B cell (primary cell): ENCODE data around the gene COL4A3. TPM values are rescaled to one million over a fixed set of nuclear protein-coding genes. Genes with fewer than 3 reads are reported as not detected.

Experiments used
- ATAC-seq: fragments of 200-7000 bp; cut with Tn5 transposase; one replicate; pipeline ENCODE4 v1.10.0; 2021; ENCODE audit warnings: low read depth, mild to moderate bottlenecking, moderate number of reproducible peaks, moderate library complexity
- CTCF ChIA-PET: fragments of 350-600 bp; sonication (Branson Sonifier 250); formaldehyde crosslinking; loops from one replicate; lab custom pipeline; 2021; ENCODE audit warnings: antibody characterized with exemption, inconsistent platforms; lab: Charles Lee
- POLR2A ChIA-PET: fragments of 350-600 bp; sonication (Branson Sonifier 250); formaldehyde crosslinking; loops from one replicate; lab custom pipeline; 2021; ENCODE audit warnings: antibody characterized with exemption; lab: Charles Lee
- DNase-seq: peaks from one replicate; pipeline ENCODE4 v3.0.0; 2013
- H2AFZ ChIP-seq: 2 replicates; pipeline ENCODE4 v1.6.1; 2012; ENCODE audit warnings: mild to moderate bottlenecking, low read depth, low read length; ENCODE audit not compliant: insufficient read depth, poor library complexity, severe bottlenecking
- H3K27ac ChIP-seq, 2 donors: 1 replicate in 1 of 2; 2 replicates in 1 of 2; pipeline ENCODE4 v1.5.1; 2012 to 2013; ENCODE audit warnings: low read length in 2 of 2, mild to moderate bottlenecking in 2 of 2, moderate library complexity in 1 of 2
- H3K27me3 ChIP-seq, 4 experiments: fragments of 200-600 bp in 1 of 4; sonication (generic) in 1 of 4; replicated peaks in 1 of 4; 1 replicate in 2 of 4; 2 replicates in 2 of 4; pipeline versions ENCODE4 v1.6.1 to v1.7.0; 2013 to 2016; ENCODE audit warnings: low read length in 3 of 4, mild to moderate bottlenecking in 2 of 4, mixed read lengths in 1 of 4, moderate library complexity in 1 of 4; ENCODE audit not compliant: insufficient read depth in 4 of 4, control insufficient read depth in 3 of 4; ENCODE audit errors: control extremely low read depth in 1 of 4
- H3K36me3 ChIP-seq, 2 experiments: replicated peaks in 1 of 2; 1 replicate in 1 of 2; 2 replicates in 1 of 2; pipeline versions ENCODE4 v1.6.1 to v1.7.1; 2013; ENCODE audit warnings: low read length in 1 of 2; ENCODE audit not compliant: insufficient read depth in 2 of 2, control insufficient read depth in 1 of 2; ENCODE audit errors: control extremely low read depth in 1 of 2, extremely low read depth in 1 of 2
- H3K4me1 ChIP-seq, 2 donors: fragments of 200-600 bp in 1 of 2; sonication (generic) in 1 of 2; 1 replicate in 1 of 2; 2 replicates in 1 of 2; pipeline versions ENCODE4 v1.5.1 to v1.6.1; 2013 to 2017; ENCODE audit warnings: low read length in 2 of 2; ENCODE audit not compliant: control insufficient read depth in 2 of 2, insufficient read depth in 2 of 2
- H3K4me2 ChIP-seq: replicated peaks from 2 replicates; pipeline ENCODE3; 2012; ENCODE audit warnings: mild to moderate bottlenecking, low read depth, low read length; ENCODE audit not compliant: poor library complexity, severe bottlenecking
- H3K4me3 ChIP-seq, 5 experiments: fragments of 200-600 bp in 1 of 5; sonication (generic) in 1 of 5; 1 replicate in 3 of 5; 2 replicates in 2 of 5; pipeline versions ENCODE4 v1.5.1 to v1.7.0; 2011 to 2016; ENCODE audit warnings: low read length in 4 of 5, mild to moderate bottlenecking in 4 of 5, low read depth in 2 of 5, control low read depth in 1 of 5, moderate library complexity in 1 of 5; ENCODE audit not compliant: insufficient read depth in 1 of 5; ENCODE audit errors: control extremely low read depth in 1 of 5, extremely low read depth in 1 of 5
- H3K79me2 ChIP-seq: fragments of 200-600 bp; sonication (generic); one replicate; pipeline ENCODE4 v1.6.0; 2016; ENCODE audit warnings: low read length; ENCODE audit not compliant: control insufficient read depth, insufficient read depth
- H3K9ac ChIP-seq: fragments of 200-600 bp; sonication (generic); 2 replicates; pipeline ENCODE4 v1.6.1; 2017; ENCODE audit warnings: mild to moderate bottlenecking, low read length, moderate library complexity
- H3K9me3 ChIP-seq, 3 donors: one replicate each; pipeline versions ENCODE4 v1.6.1 to v1.7.1; 2013; ENCODE audit warnings: low read length in 2 of 3; ENCODE audit not compliant: control insufficient read depth in 2 of 3, insufficient read depth in 1 of 3; ENCODE audit errors: control extremely low read depth in 1 of 3
- H4K20me1 ChIP-seq: 2 replicates; pipeline ENCODE4 v1.6.0; 2012; ENCODE audit warnings: mild to moderate bottlenecking, low read length; ENCODE audit not compliant: insufficient read depth, control insufficient read depth, poor library complexity, severe bottlenecking
- H3K27ac Mint-ChIP-seq: one replicate; pipeline ENCODE4 v1.8.0; 2021; ENCODE audit warnings: mixed read lengths
- H3K27me3 Mint-ChIP-seq: one replicate; pipeline ENCODE4 v1.8.0; 2021; ENCODE audit warnings: mixed read lengths
- H3K4me1 Mint-ChIP-seq: one replicate; pipeline ENCODE4 v1.8.0; 2021; ENCODE audit warnings: mixed read lengths
- H3K4me3 Mint-ChIP-seq: one replicate; pipeline ENCODE4 v1.8.0; 2021; ENCODE audit warnings: mixed read lengths
- H3K9me3 Mint-ChIP-seq: one replicate; pipeline ENCODE4 v1.8.0; 2022; ENCODE audit warnings: mixed read lengths; ENCODE audit not compliant: insufficient read depth
- CTCF ChIP-seq: fragments of 200-600 bp; IDR thresholded peaks from one replicate; pipeline ENCODE4 v1.8.0; 2022; ENCODE audit warnings: antibody characterized with exemption, mild to moderate bottlenecking
- EZH2 ChIP-seq: IDR thresholded peaks from 2 replicates; pipeline ENCODE4 v1.6.1; 2012; ENCODE audit warnings: borderline replicate concordance, low read depth, mild to moderate bottlenecking, moderate library complexity, low read length; ENCODE audit not compliant: insufficient read depth, poor library complexity, severe bottlenecking
- WGBS: methylation state at CpG from one replicate; pipeline ENCODE4 v1.1.5; 2013; ENCODE audit warnings: missing lambda C conversion rate; ENCODE audit not compliant: insufficient coverage; 5-methylcytosine and 5-hydroxymethylcytosine counted together
- intact Hi-C: fragments of 100-400 bp; cut with micrococcal nuclease; formaldehyde crosslinking; loops from one replicate; pipeline ENCODE4 v1.10.0; 2022
- polyA plus RNA-seq: library from polyadenylated mRNA; depleted of rRNA; stranded (reverse); fragments of >200 nt; gene quantifications from 2 replicates; pipeline ENCODE4 v1.2.3, GENCODE V29; 2012
- total RNA-seq, 2 donors: library from RNA; stranded (reverse); fragments of 120-200 nt in 1 of 2; gene quantifications; 1 replicate in 1 of 2; 2 replicates in 1 of 2; pipeline versions ENCODE4 v1.2.3 to v1.2.4, GENCODE V29; 2013 to 2022

Gene COL4A3
- total and polyA plus RNA-seq, 2 donors (not counting 1 experiment from before 2014, with no cell fraction given), result 33.4 to 45.9 TPM

DNA sequence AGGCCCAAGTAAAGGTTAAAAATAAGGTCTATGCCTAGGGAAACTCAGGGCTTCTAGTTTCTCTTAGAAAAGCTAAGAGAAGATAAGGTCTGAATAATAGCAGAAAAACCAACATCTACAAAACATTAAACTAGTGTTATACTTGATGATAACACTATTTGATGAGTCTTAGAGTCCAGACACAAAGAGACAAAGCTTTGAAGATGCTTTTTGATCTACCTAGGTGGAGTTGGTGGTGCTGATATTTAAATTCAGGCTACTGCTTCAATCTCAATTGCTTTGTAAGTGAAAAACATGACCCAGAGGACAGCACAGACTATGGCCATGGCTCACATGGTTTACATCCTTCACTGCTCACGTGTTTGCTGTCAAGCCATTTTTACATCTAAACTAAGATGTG is 148.9 kb downstream of the COL4A3 start:
- WGBS, result 100% methylated on average over 1 of the region's 1 CpG
- no peaks in the 10 kb centered on the region for H3K36me3 ChIP-seq
- no peak overlapping the region for H3K27ac Mint-ChIP-seq

DNA sequence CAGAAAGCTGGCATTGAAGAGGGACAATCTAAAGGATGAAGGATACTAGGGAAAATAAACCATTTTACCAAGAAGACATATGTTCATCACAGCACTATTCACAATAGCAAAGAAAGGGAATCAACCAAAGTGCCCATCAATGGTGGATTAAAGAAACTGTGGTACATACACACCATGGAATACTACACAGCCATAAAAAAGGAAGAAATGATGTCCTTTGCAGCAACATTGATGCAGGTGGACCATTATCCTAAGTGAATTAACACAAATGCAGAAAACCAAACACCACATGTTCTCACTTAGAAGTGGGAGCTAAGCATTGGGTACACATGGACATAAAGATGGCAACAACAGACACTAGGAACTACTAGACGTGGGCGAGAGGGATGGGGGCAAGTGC is 153.4 kb downstream of the COL4A3 start:
- Histone ChIP-seq H3K4me3 (no peak overlapping the region), H3K4me1 (no peaks in the 10 kb centered on the region), H2AFZ (no peak overlapping the region), H3K27ac (no peak overlapping the region), H3K4me2 (no peak overlapping the region), H3K79me2 (no peaks in the 10 kb centered on the region), H3K27me3 (no peaks in the 10 kb centered on the region), H3K36me3 (no peaks in the 10 kb centered on the region), H3K9me3 (peaks cover 0 to 8% (median 0%) of the 10 kb centered on the region in 3 donors), H4K20me1 (no peaks in the 10 kb centered on the region), H3K9ac (no peak overlapping the region)
- intact Hi-C loops, result no loop called here
- no peak for ATAC-seq
- no peaks in the 10 kb centered on the region for H3K4me1 Mint-ChIP-seq
- ChIA-PET CTCF (no interaction called here), POLR2A (no interaction called here)
- H3K27ac Mint-ChIP-seq, result no peak overlapping the region
- 100% methylated on average over 2 of the region's 2 CpGs for WGBS
- no peak for TF ChIP-seq EZH2
- TF ChIP-seq CTCF, result no peak
- no peaks in the 10 kb centered on the region for H3K27me3 Mint-ChIP-seq
- no peak overlapping the region for H3K4me3 Mint-ChIP-seq
- H3K9me3 Mint-ChIP-seq, result no peaks in the 10 kb centered on the region
- DNase-seq, result no peak

More for the DNA sequence above, 148.9 kb downstream of the COL4A3 start:
- H3K27me3 Mint-ChIP-seq, result no peaks in the 10 kb centered on the region
- H3K27me3 ChIP-seq, result no peaks in the 10 kb centered on the region
- ChIA-PET CTCF (no interaction called here), POLR2A (no interaction called here)
- H3K4me1 ChIP-seq, result no peaks in the 10 kb centered on the region
- no peaks in the 10 kb centered on the region for H3K4me1 Mint-ChIP-seq
- no peaks in the 10 kb centered on the region for H3K9me3 Mint-ChIP-seq
- no peak for DNase-seq
- no peak overlapping the region for H2AFZ ChIP-seq
- H3K27ac ChIP-seq, result no peak overlapping the region
- no peak for ATAC-seq
- H3K79me2 ChIP-seq, result no peaks in the 10 kb centered on the region
- H3K9ac ChIP-seq, result no peak overlapping the region
- H3K4me3 Mint-ChIP-seq, result no peak overlapping the region
- TF ChIP-seq EZH2 (no peak), CTCF (no peak)
- no peak overlapping the region for H3K4me3 ChIP-seq
- intact Hi-C loops, result no loop called here
- no peaks in the 10 kb centered on the region for H4K20me1 ChIP-seq
- no peaks in the 10 kb centered on the region for H3K9me3 ChIP-seq
- no peak overlapping the region for H3K4me2 ChIP-seq
